K562 (cell line): ENCODE measurements around the gene DMGDH. TPM values are rescaled to one million over a fixed set of nuclear protein-coding genes. Genes with fewer than 3 reads are reported as not detected.

Experiments used
- ATAC-seq: fragments of 200-7000 bp; cut with Tn5 transposase; 3 replicates; pipeline ENCODE4 v1.9.1; 2020; ENCODE audit warnings: moderate library complexity
- BruUV-seq: library from RNA; stranded (reverse); fragments of 400-500 nt; replicated peaks from 2 replicates; lab custom pipeline; 2021; lab: Mats Ljungman, UMichigan
- CTCF ChIA-PET: fragments of 300-600 bp; formaldehyde crosslinking; extraction: SDS; loops from one replicate; lab custom pipeline; 2021; ENCODE audit warnings: low intra/inter-chr PET ratio; lab: Yijun Ruan, JAX
- POLR2A ChIA-PET: fragments of 300-600, 350-650 bp; sonication (Branson Sonifier 250); formaldehyde crosslinking; extraction: SDS; loops from one replicate; lab custom pipeline; 2021; ENCODE audit warnings: antibody characterized with exemption, inconsistent platforms; lab: Yijun Ruan, JAX
- DNase-seq, 4 experiments: peaks; one replicate each; pipeline versions ENCODE4 v3.0.0 to v3.0.0-alpha.2; 2011 to 2018; ENCODE audit warnings: low spot score in 3 of 4, mixed read lengths in 3 of 4; ENCODE audit errors: extremely low read depth in 1 of 4
- FAIRE-seq: peaks from 2 replicates; lab custom pipeline; 2011; peaks lifted over from hg19 to GRCh38; lab: Jason Lieb, UNC
- H2AFZ ChIP-seq: 2 replicates; pipeline ENCODE4 v1.6.0; 2011; ENCODE audit warnings: low read depth, low read length, control low read depth, inconsistent platforms
- H3K27ac ChIP-seq: fragments of 200-600 bp; 3 replicates; pipeline ENCODE4 v1.8.0; 2011; ENCODE audit warnings: low read depth, mild to moderate bottlenecking, control low read depth, inconsistent platforms, low read length, moderate library complexity, mixed read lengths; ENCODE audit errors: extremely low read depth
- H3K27me3 ChIP-seq, 2 experiments: fragments of 300-600 bp in 1 of 2; 2 replicates in 1 of 2; 3 replicates in 1 of 2; pipeline versions ENCODE4 v1.6.0 to v1.8.0; 2011; ENCODE audit warnings: inconsistent platforms in 2 of 2, low read length in 2 of 2, mild to moderate bottlenecking in 1 of 2, mixed read lengths in 1 of 2, moderate library complexity in 1 of 2; ENCODE audit not compliant: control insufficient read depth in 2 of 2, insufficient read depth in 2 of 2
- H3K36me3 ChIP-seq: fragments of 300-600 bp; 3 replicates; pipeline ENCODE4 v1.8.0; 2011; ENCODE audit warnings: mild to moderate bottlenecking, low read length, inconsistent platforms; ENCODE audit not compliant: control insufficient read depth, insufficient read depth
- H3K4me1 ChIP-seq, 2 experiments: fragments of 200-600 bp in 1 of 2; replicated peaks in 1 of 2; 2 replicates in 1 of 2; 3 replicates in 1 of 2; pipeline versions ENCODE4 v1.5.1 to v1.8.0; 2011; ENCODE audit warnings: inconsistent platforms in 2 of 2, low read length in 2 of 2, mild to moderate bottlenecking in 1 of 2, mixed read lengths in 1 of 2, moderate library complexity in 1 of 2; ENCODE audit not compliant: control insufficient read depth in 2 of 2, insufficient read depth in 2 of 2
- H3K4me2 ChIP-seq: 2 replicates; pipeline ENCODE4 v1.6.1; 2011; ENCODE audit warnings: low read length, control low read depth, inconsistent platforms, mixed read lengths; ENCODE audit not compliant: insufficient read depth
- H3K4me3 ChIP-seq: fragments of 200-600 bp; sonication (generic), shearing (Covaris generic); 2 replicates; pipeline ENCODE4 v1.5.1; 2016; ENCODE audit warnings: control low read depth, inconsistent platforms
- H3K79me2 ChIP-seq: fragments of 200-600 bp; 3 replicates; pipeline ENCODE4 v1.8.0; 2011; ENCODE audit warnings: low read length, inconsistent platforms; ENCODE audit not compliant: control insufficient read depth, insufficient read depth
- H3K9ac ChIP-seq, 2 experiments: 2 replicates each; pipeline versions ENCODE4 v1.6.0 to v1.6.1; 2011; ENCODE audit warnings: low read depth in 2 of 2, low read length in 2 of 2, control low read depth in 1 of 2, inconsistent platforms in 1 of 2, mild to moderate bottlenecking in 1 of 2, mixed read lengths in 1 of 2; ENCODE audit not compliant: insufficient read depth in 1 of 2
- H3K9me1 ChIP-seq: one replicate; pipeline ENCODE4 v1.6.0; 2011; ENCODE audit warnings: inconsistent platforms, mild to moderate bottlenecking, low read length, moderate library complexity; ENCODE audit not compliant: control insufficient read depth, insufficient read depth
- H3K9me3 ChIP-seq: replicated peaks from 2 replicates; pipeline ENCODE4 v1.5.1; 2011; ENCODE audit warnings: low read depth, low read length, inconsistent platforms; ENCODE audit not compliant: control insufficient read depth, insufficient read depth
- H4K20me1 ChIP-seq: replicated peaks from 2 replicates; pipeline ENCODE4 v1.6.1; 2011; ENCODE audit warnings: low read length, inconsistent platforms, mixed read lengths; ENCODE audit not compliant: control insufficient read depth, insufficient read depth
- GATAD2A ChIP-seq: fragments of 450-650 bp; IDR thresholded peaks from 2 replicates; pipeline ENCODE4 v1.6.1; 2017
- HDAC2 ChIP-seq: fragments of 450-650 bp; IDR thresholded peaks from 2 replicates; pipeline ENCODE4 v1.6.1; 2016; ENCODE audit warnings: mild to moderate bottlenecking
- SMARCB1 ChIP-seq: IDR thresholded peaks from 2 replicates; pipeline ENCODE4 v1.6.1; 2011; ENCODE audit warnings: improper control_type of control experiment, low read depth; ENCODE audit not compliant: insufficient read length
- THAP12 ChIP-seq: fragments of 250-450 bp; sonication (Bioruptor Pico); IDR thresholded peaks from 2 replicates; pipeline ENCODE4 v1.9.0; 2021; ENCODE audit warnings: mild to moderate bottlenecking, inconsistent platforms
- WGBS: fragments of 100-300 bp; shearing (Covaris generic); methylation state at CpG from one replicate; pipeline ENCODE4 v1.1.6; 2016; ENCODE audit warnings: low coverage, mixed read lengths; ENCODE audit not compliant: insufficient coverage; ENCODE audit errors: missing lambda C conversion rate; 5-methylcytosine and 5-hydroxymethylcytosine counted together
- in situ Hi-C: fragments of 300-500 bp; cut with MboI; formaldehyde crosslinking; loops from 4 replicates; pipeline ENCODE4 v1.15.0; 2018; ENCODE audit warnings: inconsistent platforms, mixed read lengths
- intact Hi-C: fragments of 100-400 bp; cut with micrococcal nuclease; formaldehyde crosslinking; loops from 2 replicates; pipeline ENCODE4 v1.14.2; 2022
- polyA plus RNA-seq, 8 experiments: library from polyadenylated mRNA; depleted of rRNA in 4 of 8; stranded (reverse) in 5 of 8; unstranded in 3 of 8; fragments of >200 nt; fragmentation: Nextera tagmentation in 2 of 8; fragmentation: Illumina TruSeq in 1 of 8; extraction: Ambion mirVana in 2 of 8; extraction: Trizol in 1 of 8; gene quantifications; 2 replicates each; pipeline versions ENCODE4 v1.2.1 to v1.2.3, GENCODE V29; 2011 to 2014; ENCODE audit warnings: inconsistent platforms in 1 of 8, missing spikeins in 1 of 8
- total RNA-seq, 7 experiments: library from RNA; depleted of rRNA in 6 of 7; stranded (reverse); fragments of >200 nt in 6 of 7; fragmentation: Illumina TruSeq in 2 of 7; extraction: Trizol in 2 of 7; gene quantifications; 2 replicates each; pipeline versions ENCODE4 v1.2.1 to v1.2.3, GENCODE V29; 2011 to 2021; ENCODE audit warnings: low replicate concordance in 1 of 7

Gene DMGDH
- total and polyA plus RNA-seq, 9 of the 15 experiments (the other 6 are each of a cell fraction or from before 2014, with no cell fraction given): 0.13 to 0.58 TPM; not detected in 7

GRCh38 chr5:79021753-79022152, 47.7 kb downstream of the DMGDH start:
- Histone ChIP-seq H3K4me3 (no peak overlapping the region), H3K79me2 (no peaks in the 10 kb centered on the region), H4K20me1 (no peaks in the 10 kb centered on the region), H3K9me1 (no peaks in the 10 kb centered on the region), H3K4me1 (no peaks in the 10 kb centered on the region; a peak in 1 of 5 replicates), H2AFZ (no peak overlapping the region), H3K36me3 (no peaks in the 10 kb centered on the region), H3K9me3 (no peaks in the 10 kb centered on the region), H3K9ac (no peak overlapping the region), H3K27ac (no peak overlapping the region), H3K27me3 (peaks cover 0 to 6% of the 10 kb centered on the region in 2 experiments; a peak in 2 of 5 replicates)
- POLR2A ChIA-PET: interaction anchor here (0.6 to 1.3 kb wide), 4 partner anchors 26 to 111 kb away, joined by 3 to 10 read pairs (median 4); no protein-coding TSS in a partner anchor
- no TSS peak for BruUV-seq
- in situ Hi-C loops: loop anchor here (10.0 to 25.0 kb wide), 2 partner anchors 453 to 1291 kb away; partner anchors contain the start of gene SPZ1
- 2% methylated on average over 4 of the region's 4 CpGs for WGBS
- ATAC-seq (no peak), FAIRE-seq (no peak), DNase-seq (no peak)
- TF ChIP-seq GATAD2A: no peak
- TF ChIP-seq THAP12 (CRISPR knock-in tag): no peak
- no peak for TF ChIP-seq SMARCB1
- TF ChIP-seq HDAC2: no peak
- TF ChIP-seq, all 486 proteins: peak for 0
- CTCF ChIA-PET: interaction anchor here (0.5 to 2.8 kb wide), 6 partner anchors 111 to 1062 kb away, joined by 3 to 32 read pairs (median 4); no protein-coding TSS in a partner anchor
- intact Hi-C loops: loop anchor here (1.0 to 10.0 kb wide), 2 partner anchors 121 to 833 kb away; no protein-coding TSS in a partner anchor
- no peak overlapping the region for H3K4me2 ChIP-seq
